ENCODE data around the gene PIGU. TPM values are rescaled to one million over a fixed set of nuclear protein-coding genes. Genes with fewer than 3 reads are reported as not detected.

Gene PIGU
- total and polyA plus RNA-seq, 2 of the 13 experiments (the other 11 are each of a cell fraction or from before 2014, with no cell fraction given), result 45.5 to 231 TPM

DNA sequence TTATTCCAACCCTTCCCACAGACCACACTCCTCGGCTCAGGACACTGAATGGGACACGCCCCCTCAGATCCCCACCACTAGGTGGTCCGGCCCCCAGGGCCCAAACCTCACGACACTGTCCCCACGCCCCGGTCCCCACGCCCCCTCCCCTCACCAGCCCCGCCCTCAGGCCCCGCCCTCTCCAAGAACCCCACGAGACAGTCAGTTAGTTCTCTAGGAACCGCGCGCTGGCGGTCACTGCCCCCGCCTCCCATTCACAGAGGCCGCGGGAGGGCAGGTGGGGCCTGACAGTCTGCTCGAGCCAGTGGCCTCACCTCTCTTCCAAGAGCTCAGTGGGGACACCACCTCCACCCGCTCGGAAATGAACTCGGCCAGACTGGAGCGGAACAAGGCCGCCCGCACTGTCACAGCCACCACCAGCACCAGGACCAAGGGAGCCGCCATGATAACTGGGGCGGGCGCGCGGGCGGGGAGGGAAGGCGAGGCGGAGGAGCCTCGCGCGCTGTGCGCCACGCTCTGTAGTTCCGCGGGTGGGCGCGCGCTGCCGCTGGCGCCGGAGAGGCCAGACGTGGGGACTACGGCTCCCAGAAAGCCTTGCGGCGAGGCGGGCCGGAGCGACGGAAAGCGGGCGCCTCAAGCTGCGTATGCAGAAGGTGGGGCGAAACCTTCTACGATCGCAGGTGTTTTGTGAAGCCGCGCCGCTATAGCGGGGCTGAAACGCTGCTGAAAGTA is at the start of gene PIGU (continued):
- TF ChIP-seq HNRNPK (IDR thresholded peaks at IDR 0.05; ENCODE audit: low read depth, low read length, poor library complexity, severe bottlenecking) (peak; percentile 76), ELF3 (CRISPR knock-in tag; IDR thresholded peaks at IDR 0.05) (peak; percentile 81), GLMP (CRISPR knock-in tag; IDR thresholded peaks at IDR 0.05; ENCODE audit: borderline replicate concordance) (no peak), KDM6A (CRISPR knock-in tag; IDR thresholded peaks at IDR 0.05; ENCODE audit: low read depth) (peak; percentile 12; the same call in 1 of the 2 replicates), MAFF (IDR thresholded peaks at IDR 0.05; ENCODE audit: low read depth, low read length) (peak; percentile 0; the same call in 1 of the 2 replicates), ZNF547 (CRISPR knock-in tag; IDR thresholded peaks at IDR 0.05) (peak; percentile 79; the same call in 1 of the 2 replicates), POGZ (CRISPR knock-in tag; IDR thresholded peaks at IDR 0.05) (peak; percentile 80), ELF4 (CRISPR knock-in tag; IDR thresholded peaks at IDR 0.05; ENCODE audit: borderline replicate concordance) (peak; percentile 88; the same call in 1 of the 2 replicates), ZNF496 (CRISPR knock-in tag; IDR thresholded peaks at IDR 0.05; ENCODE audit: insufficient replicate concordance) (no peak), CBX5 (CRISPR knock-in tag; IDR thresholded peaks at IDR 0.05; ENCODE audit: borderline replicate concordance) (peak; percentile 88), HNF1A (IDR thresholded peaks at IDR 0.05; ENCODE audit: low read depth) (peak; percentile 5; the same call in 1 of the 2 replicates), HNF1A (CRISPR knock-in tag; IDR thresholded peaks at IDR 0.05; ENCODE audit: borderline replicate concordance) (peak; percentile 49; the same call in 1 of the 2 replicates), ZNF552 (CRISPR knock-in tag; IDR thresholded peaks at IDR 0.05; ENCODE audit: borderline replicate concordance) (peak; percentile 95), SNAI1 (CRISPR knock-in tag; IDR thresholded peaks at IDR 0.05; ENCODE audit: borderline replicate concordance) (peak; percentile 35; the same call in 1 of the 2 replicates), DNMT3B (CRISPR knock-in tag; conservative IDR thresholded peaks at IDR 0.05) (peak; percentile 94; the same call in 1 of the 2 replicates), HMGXB4 (CRISPR knock-in tag; IDR thresholded peaks at IDR 0.05; ENCODE audit: borderline replicate concordance in 1 of 2, low read depth in 1 of 2) (peak; percentile 91 to 92)
- TF ChIP-seq, protein P1, sequence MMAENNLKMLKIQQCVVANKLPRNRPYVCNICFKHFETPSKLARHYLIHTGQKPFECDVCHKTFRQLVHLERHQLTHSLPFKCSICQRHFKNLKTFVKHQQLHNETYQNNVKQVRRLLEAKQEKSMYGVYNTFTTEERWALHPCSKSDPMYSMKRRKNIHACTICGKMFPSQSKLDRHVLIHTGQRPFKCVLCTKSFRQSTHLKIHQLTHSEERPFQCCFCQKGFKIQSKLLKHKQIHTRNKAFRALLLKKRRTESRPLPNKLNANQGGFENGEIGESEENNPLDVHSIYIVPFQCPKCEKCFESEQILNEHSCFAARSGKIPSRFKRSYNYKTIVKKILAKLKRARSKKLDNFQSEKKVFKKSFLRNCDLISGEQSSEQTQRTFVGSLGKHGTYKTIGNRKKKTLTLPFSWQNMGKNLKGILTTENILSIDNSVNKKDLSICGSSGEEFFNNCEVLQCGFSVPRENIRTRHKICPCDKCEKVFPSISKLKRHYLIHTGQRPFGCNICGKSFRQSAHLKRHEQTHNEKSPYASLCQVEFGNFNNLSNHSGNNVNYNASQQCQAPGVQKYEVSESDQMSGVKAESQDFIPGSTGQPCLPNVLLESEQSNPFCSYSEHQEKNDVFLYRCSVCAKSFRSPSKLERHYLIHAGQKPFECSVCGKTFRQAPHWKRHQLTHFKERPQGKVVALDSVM (CRISPR knock-in tag; IDR thresholded peaks at IDR 0.05), result peak; percentile 71; the same call in 1 of the 2 replicates
- TF ChIP-seq, protein P2, sequence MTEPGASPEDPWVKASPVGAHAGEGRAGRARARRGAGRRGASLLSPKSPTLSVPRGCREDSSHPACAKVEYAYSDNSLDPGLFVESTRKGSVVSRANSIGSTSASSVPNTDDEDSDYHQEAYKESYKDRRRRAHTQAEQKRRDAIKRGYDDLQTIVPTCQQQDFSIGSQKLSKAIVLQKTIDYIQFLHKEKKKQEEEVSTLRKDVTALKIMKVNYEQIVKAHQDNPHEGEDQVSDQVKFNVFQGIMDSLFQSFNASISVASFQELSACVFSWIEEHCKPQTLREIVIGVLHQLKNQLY (CRISPR knock-in tag; IDR thresholded peaks at IDR 0.05), result peak; percentile 66; the same call in 1 of the 2 replicates
